Measurements from ENCODE around the gene ENTHD1.

DNA sequence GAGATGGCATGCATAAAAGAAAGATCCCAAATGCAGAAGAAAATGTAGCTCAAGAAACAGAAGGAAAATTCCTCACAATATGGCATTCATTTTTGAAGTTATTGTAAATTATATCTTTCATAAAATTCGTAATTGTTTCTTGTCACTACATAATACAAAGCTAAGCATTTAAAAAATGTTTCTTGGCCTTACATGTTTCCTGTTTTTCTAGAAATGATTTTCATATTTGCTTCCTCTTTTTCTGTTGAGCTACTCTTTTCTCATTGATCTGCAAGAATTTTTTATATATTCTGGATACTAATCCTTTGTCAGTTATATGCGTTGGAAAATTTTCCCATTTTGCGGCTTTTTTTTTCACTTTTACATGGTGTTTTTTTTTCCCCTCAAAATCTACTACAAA lies 48.0 kb downstream of the ENTHD1 start:
- no peak for TF ChIP-seq GATA2 (IDR thresholded peaks at IDR 0.05; ENCODE audit: low read depth, low read length)
- no peak for TF ChIP-seq GATA3 (IDR thresholded peaks at IDR 0.05; ENCODE audit: low read depth, low read length)
